Breast epithelium (tissue), 4 donors: Measurements from ENCODE around the gene WT1. TPM values are rescaled to one million over a fixed set of nuclear protein-coding genes. Genes with fewer than 3 reads are reported as not detected.

Experiments used
- DNase-seq, 2 donors: peaks; one replicate each; pipeline ENCODE4 v3.0.0-alpha.2; 2019; ENCODE audit warnings: low spot score in 2 of 2
- H3K27ac ChIP-seq, 2 donors: fragments of 200-600 bp; sonication (generic) in 1 of 2; one replicate each; pipeline ENCODE4 v1.5.1; 2016 to 2019; ENCODE audit warnings: mild to moderate bottlenecking in 1 of 2
- H3K27me3 ChIP-seq, 2 donors: fragments of 200-600 bp; sonication (generic) in 1 of 2; one replicate each; pipeline versions ENCODE4 v1.5.1 to v1.6.0; 2017 to 2019; ENCODE audit warnings: control low read depth in 1 of 2, mild to moderate bottlenecking in 1 of 2
- H3K36me3 ChIP-seq: fragments of 200-600 bp; one replicate; pipeline ENCODE4 v1.5.1; 2019
- H3K4me1 ChIP-seq, 2 donors: fragments of 200-600 bp; sonication (generic); one replicate each; pipeline ENCODE4 v1.5.1; 2016 to 2019; ENCODE audit warnings: control low read depth in 1 of 2
- H3K4me3 ChIP-seq, 3 donors: fragments of 200-600 bp; sonication (generic); 1 replicate in 2 of 3; 2 replicates in 1 of 3; pipeline ENCODE4 v1.5.1; 2016 to 2019; ENCODE audit warnings: mild to moderate bottlenecking in 3 of 3, moderate library complexity in 2 of 3
- H3K9me3 ChIP-seq, 2 donors: fragments of 200-600 bp; sonication (generic) in 1 of 2; one replicate each; pipeline ENCODE4 v1.5.1; 2016 to 2019; ENCODE audit warnings: control low read depth in 1 of 2
- POLR2A ChIP-seq: fragments of 450-650 bp; IDR thresholded peaks from one replicate; pipeline ENCODE4 v1.6.1; 2016; ENCODE audit warnings: antibody characterized with exemption, mild to moderate bottlenecking, moderate library complexity
- POLR2AphosphoS5 ChIP-seq, 3 donors: sonication (generic); formaldehyde crosslinking; IDR thresholded peaks; one replicate each; pipeline ENCODE4 v1.6.1; 2017; ENCODE audit warnings: antibody characterized with exemption in 3 of 3
- intact Hi-C: fragments of 100-400 bp; cut with DNase I; formaldehyde crosslinking; loops from one replicate; pipeline ENCODE4 v1.15.1; 2023; ENCODE audit warnings: low total_unique reads
- total RNA-seq, 3 donors: library from RNA; depleted of rRNA; stranded (reverse); fragments of >200 nt; gene quantifications; one replicate each; pipeline ENCODE4 v1.1.0, GENCODE V29; 2016
- TF ChIP-seq, protein P1 (sequence below), 3 donors: fragments of 450-650 bp; IDR thresholded peaks; one replicate each; pipeline ENCODE4 v1.5.1; 2016 to 2017; ENCODE audit warnings: antibody characterized with exemption in 3 of 3, mild to moderate bottlenecking in 3 of 3, moderate library complexity in 3 of 3

The WT1 gene
- total RNA-seq, 3 donors from 2014 or later: 0.66 to 11.6 TPM; not detected in 1

DNA sequence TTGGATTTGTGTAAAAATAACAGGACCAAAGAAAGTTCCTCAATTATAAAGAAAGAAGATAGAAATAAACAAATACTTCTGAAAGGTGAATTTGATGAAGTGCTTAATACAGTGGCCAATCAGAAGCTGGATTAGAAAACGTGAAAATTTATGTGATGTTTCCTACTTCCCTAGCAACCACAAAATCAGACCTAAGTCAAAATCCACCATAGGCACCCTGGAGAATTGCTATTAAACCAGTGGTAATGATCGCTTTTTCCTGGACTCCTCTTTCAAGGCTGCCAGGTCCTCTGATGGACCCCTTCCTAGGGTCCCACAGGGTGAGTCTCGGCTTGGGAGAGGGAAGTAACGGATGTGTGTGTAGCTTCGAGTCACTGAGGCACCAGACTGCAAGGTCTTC lies 9.6 kb downstream of the WT1 start:
- H3K27me3 ChIP-seq: peaks cover 4 to 66% of the 10 kb centered on the region in 2 donors
- no peak for DNase-seq
- H3K9me3 ChIP-seq: no peaks in the 10 kb centered on the region
- H3K27ac ChIP-seq: no peak overlapping the region
- TF ChIP-seq, protein P1, sequence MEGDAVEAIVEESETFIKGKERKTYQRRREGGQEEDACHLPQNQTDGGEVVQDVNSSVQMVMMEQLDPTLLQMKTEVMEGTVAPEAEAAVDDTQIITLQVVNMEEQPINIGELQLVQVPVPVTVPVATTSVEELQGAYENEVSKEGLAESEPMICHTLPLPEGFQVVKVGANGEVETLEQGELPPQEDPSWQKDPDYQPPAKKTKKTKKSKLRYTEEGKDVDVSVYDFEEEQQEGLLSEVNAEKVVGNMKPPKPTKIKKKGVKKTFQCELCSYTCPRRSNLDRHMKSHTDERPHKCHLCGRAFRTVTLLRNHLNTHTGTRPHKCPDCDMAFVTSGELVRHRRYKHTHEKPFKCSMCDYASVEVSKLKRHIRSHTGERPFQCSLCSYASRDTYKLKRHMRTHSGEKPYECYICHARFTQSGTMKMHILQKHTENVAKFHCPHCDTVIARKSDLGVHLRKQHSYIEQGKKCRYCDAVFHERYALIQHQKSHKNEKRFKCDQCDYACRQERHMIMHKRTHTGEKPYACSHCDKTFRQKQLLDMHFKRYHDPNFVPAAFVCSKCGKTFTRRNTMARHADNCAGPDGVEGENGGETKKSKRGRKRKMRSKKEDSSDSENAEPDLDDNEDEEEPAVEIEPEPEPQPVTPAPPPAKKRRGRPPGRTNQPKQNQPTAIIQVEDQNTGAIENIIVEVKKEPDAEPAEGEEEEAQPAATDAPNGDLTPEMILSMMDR (IDR thresholded peaks at IDR 0.05): no peak
- TF ChIP-seq POLR2AphosphoS5 (IDR thresholded peaks at IDR 0.05): no peak
- TF ChIP-seq POLR2A: no peak
- no peaks in the 10 kb centered on the region for H3K36me3 ChIP-seq
- H3K4me1 ChIP-seq: no peaks in the 10 kb centered on the region
- intact Hi-C loops: no loop called here
- no peak overlapping the region for H3K4me3 ChIP-seq

DNA sequence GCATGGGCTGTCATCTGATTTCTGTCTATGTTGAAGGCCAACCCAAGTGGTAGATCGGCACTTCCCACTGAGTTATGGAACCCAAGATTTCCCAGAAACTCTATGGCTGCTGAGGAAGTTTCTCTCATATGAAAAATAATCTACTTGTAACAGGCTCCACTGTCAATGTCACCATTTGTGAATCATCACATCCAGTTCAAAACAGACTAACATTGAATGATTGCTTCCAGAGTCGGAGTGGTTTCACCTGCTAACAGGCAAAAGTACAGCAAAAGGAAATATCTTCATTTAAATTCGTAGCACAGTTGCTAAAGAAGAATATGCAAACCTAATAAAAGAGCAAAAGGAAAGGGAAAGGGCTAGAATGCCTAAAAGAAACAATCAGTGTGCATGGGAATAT lies 12.8 kb downstream of the WT1 start:
- Histone ChIP-seq H3K36me3 (no peaks in the 10 kb centered on the region), H3K27ac (no peak overlapping the region), H3K27me3 (peaks cover 4 to 34% of the 10 kb centered on the region in 2 donors), H3K4me3 (no peak overlapping the region), H3K9me3 (no peaks in the 10 kb centered on the region), H3K4me1 (no peaks in the 10 kb centered on the region)
- DNase-seq: no peak
- intact Hi-C loops: no loop called here
- TF ChIP-seq, protein P1 (IDR thresholded peaks at IDR 0.05): no peak
- TF ChIP-seq POLR2AphosphoS5 (IDR thresholded peaks at IDR 0.05): no peak
- TF ChIP-seq POLR2A: no peak

DNA sequence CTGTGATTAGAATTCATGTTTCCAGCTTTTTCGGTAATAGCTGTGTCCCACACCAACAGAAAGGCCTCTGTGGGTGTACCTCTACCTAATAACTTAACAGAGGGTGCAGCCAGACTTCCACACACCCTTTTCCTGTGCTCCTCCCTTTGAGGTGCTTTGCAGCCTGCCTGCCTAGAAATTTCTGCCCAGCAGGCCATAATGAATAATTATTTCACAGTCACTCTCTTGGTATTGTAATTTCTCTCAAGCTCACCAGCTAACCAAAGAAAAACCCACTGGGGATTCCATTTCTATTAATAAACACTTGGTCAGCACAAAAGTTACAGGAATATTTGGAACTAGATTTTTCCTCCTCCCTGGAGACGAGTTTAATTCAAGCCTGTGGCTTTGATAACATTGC lies 13.3 kb downstream of the WT1 start:
- H3K27ac ChIP-seq: no peak overlapping the region
- H3K4me3 ChIP-seq: no peak overlapping the region
- peaks cover 4 to 29% of the 10 kb centered on the region in 2 donors for H3K27me3 ChIP-seq
- no peaks in the 10 kb centered on the region for H3K9me3 ChIP-seq
- TF ChIP-seq, protein P1 (IDR thresholded peaks at IDR 0.05): no peak
- no peak for TF ChIP-seq POLR2A
- no peak for TF ChIP-seq POLR2AphosphoS5 (IDR thresholded peaks at IDR 0.05)
- intact Hi-C loops: no loop called here
- no peaks in the 10 kb centered on the region for H3K36me3 ChIP-seq
- no peak for DNase-seq
- H3K4me1 ChIP-seq: no peaks in the 10 kb centered on the region

DNA sequence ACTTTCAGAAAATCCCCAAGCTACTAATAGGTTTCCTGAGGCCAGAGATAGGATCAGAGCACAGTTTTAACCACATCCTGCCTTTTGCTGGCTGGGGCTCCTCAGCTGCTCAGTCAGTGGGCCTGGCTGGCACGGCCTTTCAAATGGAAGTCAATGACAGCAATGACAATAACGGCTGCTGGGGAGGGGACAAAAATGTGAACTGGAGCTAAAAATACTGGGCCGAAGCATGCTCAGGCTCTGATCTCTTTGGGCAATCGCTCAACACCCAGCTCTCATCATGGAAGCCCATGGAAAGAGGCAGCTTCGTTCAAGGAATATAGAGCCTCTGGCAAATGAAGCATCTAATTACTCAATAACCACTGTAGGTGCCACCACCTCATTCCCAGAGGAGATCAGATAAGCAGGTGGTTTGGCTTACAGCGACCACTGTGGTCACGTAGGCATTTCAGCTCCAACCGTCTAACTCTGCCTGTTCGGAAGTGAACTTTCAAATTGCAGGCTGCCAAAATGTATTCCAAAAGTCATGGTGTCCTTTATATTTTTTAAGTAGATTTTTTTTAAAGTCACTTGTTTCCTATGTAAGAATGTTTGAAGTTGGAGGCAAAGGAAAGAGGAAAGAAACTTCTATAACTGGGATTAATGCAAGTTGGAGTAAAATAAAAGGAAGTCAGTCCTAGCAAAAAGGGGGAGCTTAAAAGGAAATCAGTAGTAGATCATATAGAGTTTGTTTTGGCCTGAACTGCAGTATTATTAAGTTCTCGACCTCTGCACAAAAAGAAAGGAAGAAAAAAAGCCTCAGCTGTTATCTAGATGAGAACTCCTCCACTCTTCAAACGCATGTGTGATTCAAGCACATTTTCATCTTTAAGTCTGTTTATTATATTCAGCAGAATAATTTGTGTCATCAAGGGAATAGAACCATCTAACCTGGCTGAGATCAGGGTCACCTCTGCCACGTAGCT lies 14.1 kb downstream of the WT1 start:
- TF ChIP-seq POLR2A (no peak), POLR2AphosphoS5 (IDR thresholded peaks at IDR 0.05) (no peak)
- TF ChIP-seq, protein P1 (IDR thresholded peaks at IDR 0.05): no peak
- Histone ChIP-seq H3K27me3 (peaks cover 0 to 28% of the 10 kb centered on the region in 2 donors), H3K4me3 (no peak overlapping the region), H3K36me3 (no peaks in the 10 kb centered on the region), H3K27ac (no peak overlapping the region), H3K9me3 (no peaks in the 10 kb centered on the region), H3K4me1 (no peaks in the 10 kb centered on the region)
- intact Hi-C loops: no loop called here
- no peak for DNase-seq

DNA sequence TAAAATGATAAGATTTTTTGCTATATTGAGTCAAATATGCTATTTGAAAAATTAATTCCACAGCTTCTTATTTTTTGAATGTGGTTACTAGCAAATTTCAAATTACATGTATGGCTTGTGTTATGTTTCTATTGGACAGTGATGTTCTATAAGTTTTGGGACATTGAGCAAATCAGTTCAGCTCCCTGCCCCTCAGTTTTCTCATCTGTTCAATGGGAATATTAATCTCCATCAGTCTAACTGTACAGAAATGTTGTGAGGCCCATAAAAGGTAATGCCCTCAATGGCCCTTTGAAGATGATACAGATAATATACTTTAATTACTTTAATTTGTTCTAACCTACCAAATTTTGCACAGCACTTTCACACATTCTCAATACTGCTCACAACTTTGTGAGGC lies 15.2 kb downstream of the WT1 start:
- intact Hi-C loops: no loop called here
- TF ChIP-seq POLR2A (no peak), POLR2AphosphoS5 (IDR thresholded peaks at IDR 0.05) (no peak)
- TF ChIP-seq, protein P1 (IDR thresholded peaks at IDR 0.05): no peak
- Histone ChIP-seq H3K4me3 (no peak overlapping the region), H3K36me3 (no peaks in the 10 kb centered on the region), H3K9me3 (no peaks in the 10 kb centered on the region), H3K27me3 (peaks cover 0 to 19% of the 10 kb centered on the region in 2 donors), H3K27ac (no peak overlapping the region), H3K4me1 (no peaks in the 10 kb centered on the region)
- no peak for DNase-seq
